Measurements from ENCODE around the gene SAP30BP. TPM values are rescaled to one million over a fixed set of nuclear protein-coding genes. Genes with fewer than 3 reads are reported as not detected.

Gene SAP30BP
- total and polyA plus RNA-seq, 10 of the 15 experiments (the other 5 are each of a cell fraction or from before 2014, with no cell fraction given), result 57.9 to 166 (median 94.5) TPM

GRCh38 chr17:75701288-75701687 is 34.1 kb downstream of the SAP30BP start (continued):
- TF ChIP-seq BCLAF1 (IDR thresholded peaks at IDR 0.05) (no peak), ZNF274 (IDR thresholded peaks at IDR 0.05; ENCODE audit: insufficient read depth, insufficient read length) (no peak), REST (IDR thresholded peaks at IDR 0.05; ENCODE audit: low read depth, low read length) (no peak), ZNF384 (IDR thresholded peaks at IDR 0.05; ENCODE audit: borderline replicate concordance, low read depth, low read length) (no peak), LARP7 (IDR thresholded peaks at IDR 0.05) (no peak)

- ATAC-seq, result no peak
- no peak overlapping the region for H3K9ac ChIP-seq (ENCODE audit: control insufficient read depth, insufficient read depth, low read length)
- ChIA-PET POLR2A (interaction anchor here (1.4 kb wide), 1 partner anchor 13 kb away, joined by 3 read pairs; no protein-coding TSS in a partner anchor), CTCF (interaction anchor here (2.8 kb wide), 1 partner anchor 45 kb away, joined by 7 read pairs; no protein-coding TSS in a partner anchor), SMC1A (ENCODE audit: uncharacterized antibody, unreplicated experiment) (interaction anchor here (1.0 kb wide), 2 partner anchors 14 to 16 kb away, joined by 3 to 4 read pairs; no protein-coding TSS in a partner anchor), RAD21 (ENCODE audit: unreplicated experiment) (no interaction called here)
- H4K20me1 ChIP-seq (ENCODE audit: control insufficient read depth, insufficient read depth), result no peaks in the 10 kb centered on the region
- BruUV-seq (replicated peaks), result no TSS peak
- H3K4me1 ChIP-seq (ENCODE audit: control insufficient read depth, insufficient read depth, low read length), result no peaks in the 10 kb centered on the region
- FAIRE-seq, result no peak
- DNase-seq (ENCODE audit: low read depth, low spot score), result no peak
- no peak overlapping the region for H3K27ac ChIP-seq (ENCODE audit: control insufficient read depth, insufficient read depth)
- H3K9me3 ChIP-seq (replicated peaks; ENCODE audit: control insufficient read depth, insufficient read depth, low read length), result no peaks in the 10 kb centered on the region
- H3K36me3 ChIP-seq (ENCODE audit: control insufficient read depth in 2 of 2, insufficient read depth in 2 of 2, low read length in 1 of 2), result peaks cover 47 to 48% of the 10 kb centered on the region in 2 experiments
- H2AFZ ChIP-seq (ENCODE audit: control insufficient read depth, low read depth, low read length), result no peak overlapping the region
- intact Hi-C loops (cut with micrococcal nuclease; ENCODE audit: unreplicated experiment), result no loop called here
- H3K4me3 ChIP-seq, result no peak overlapping the region
- in situ Hi-C loops (cut with MboI), result no loop called here
- no peak overlapping the region for H3K4me2 ChIP-seq (ENCODE audit: control insufficient read depth, insufficient read depth)
- WGBS (ENCODE audit: insufficient coverage, insufficient replicate concordance, low lambda C conversion rate, missing lambda C conversion rate), result 96% methylated on average over 11 of the region's 12 CpGs
- H3K27me3 ChIP-seq (replicated peaks in 1 of 2; ENCODE audit: control insufficient read depth in 2 of 2, insufficient read depth in 2 of 2, low read length in 1 of 2), result no peaks in the 10 kb centered on the region
- no peaks in the 10 kb centered on the region for H3K79me2 ChIP-seq (ENCODE audit: control insufficient read depth, insufficient read depth, low read length)
- no peak for TF ChIP-seq POU2F2 (IDR thresholded peaks at IDR 0.05; ENCODE audit: borderline replicate concordance, low read depth, low read length)
- no peak for TF ChIP-seq ZBED1 (IDR thresholded peaks at IDR 0.05; ENCODE audit: borderline replicate concordance)
- TF ChIP-seq NFYB (IDR thresholded peaks at IDR 0.05; ENCODE audit: insufficient read depth, low read depth, low read length), result no peak
- no peak for TF ChIP-seq SP1 (IDR thresholded peaks at IDR 0.05; ENCODE audit: low read depth, low read length)
- no peak for TF ChIP-seq CBX5 (IDR thresholded peaks at IDR 0.05; ENCODE audit: low read depth)
- TF ChIP-seq ZSCAN29 (IDR thresholded peaks at IDR 0.05), result no peak
- TF ChIP-seq RUNX3 (IDR thresholded peaks at IDR 0.05; ENCODE audit: low read length), result no peak
- no peak for TF ChIP-seq BRCA1 (IDR thresholded peaks at IDR 0.05; ENCODE audit: low read depth, low read length)
- no peak for TF ChIP-seq HSF1 (IDR thresholded peaks at IDR 0.05; ENCODE audit: low read depth, low read length)
- no peak for TF ChIP-seq MLLT1 (IDR thresholded peaks at IDR 0.05)
These were observed 36.1 kb downstream of the SAP30BP start for GRCh38 chr17:75703191-75703590.
